Thoracic aorta (tissue), 2 donors: ENCODE data around the gene TEAD1. TPM values are rescaled to one million over a fixed set of nuclear protein-coding genes. Genes with fewer than 3 reads are reported as not detected.

Experiments used
- ATAC-seq: fragments of 150-250 bp; one replicate; pipeline ENCODE4 v1.8.0; 2017; ENCODE audit warnings: low read depth; ENCODE audit not compliant: insufficient number of reproducible peaks, low FRiP score
- DNase-seq: peaks from one replicate; pipeline ENCODE4 v3.0.0-alpha.2; 2020; ENCODE audit warnings: low spot score
- H3K27ac ChIP-seq, 2 donors: fragments of 200-600 bp; sonication (generic); 1 replicate in 1 of 2; 2 replicates in 1 of 2; pipeline ENCODE4 v1.5.1; 2016; ENCODE audit warnings: mild to moderate bottlenecking in 2 of 2, moderate library complexity in 2 of 2
- H3K27me3 ChIP-seq: fragments of 200-600 bp; sonication (generic); replicated peaks from 2 replicates; pipeline ENCODE4 v1.6.0; 2016; ENCODE audit warnings: mild to moderate bottlenecking; ENCODE audit not compliant: insufficient read depth
- H3K36me3 ChIP-seq: fragments of 200-600 bp; sonication (generic); one replicate; pipeline ENCODE4 v1.5.1; 2016
- H3K4me1 ChIP-seq, 2 donors: fragments of 200-600 bp; sonication (generic); 1 replicate in 1 of 2; 2 replicates in 1 of 2; pipeline versions ENCODE4 v1.5.1 to v1.6.0; 2016; ENCODE audit warnings: low read depth in 2 of 2, mild to moderate bottlenecking in 1 of 2; ENCODE audit not compliant: control insufficient read depth in 1 of 2
- H3K4me3 ChIP-seq: fragments of 200-600 bp; sonication (generic); 2 replicates; pipeline ENCODE4 v1.5.1; 2016; ENCODE audit warnings: mild to moderate bottlenecking
- H3K9me3 ChIP-seq: fragments of 200-600 bp; sonication (generic); 2 replicates; pipeline ENCODE4 v1.5.1; 2016
- total RNA-seq, 2 donors: library from RNA; depleted of rRNA; stranded (reverse); fragments of >200 nt; gene quantifications; one replicate each; pipeline versions ENCODE4 v1.1.0 to v1.2.3, GENCODE V29; 2016
- TF ChIP-seq, protein P1 (sequence below): fragments of 200-600 bp; sonication (generic); IDR thresholded peaks from one replicate; pipeline ENCODE4 v1.5.1; 2019; ENCODE audit warnings: antibody characterized with exemption

The TEAD1 gene
- total RNA-seq, 2 donors from 2014 or later: 57.3 to 164 TPM

- no peak for ATAC-seq
These were observed 136.3 kb downstream of the TEAD1 start for GRCh38 chr11:12810568-12810894.

GRCh38 chr11:12811861-12812260, 137.6 kb downstream of the TEAD1 start:
- Histone ChIP-seq H3K4me1 (peaks cover 10 to 28% of the 10 kb centered on the region in 2 donors), H3K9me3 (no peaks in the 10 kb centered on the region), H3K36me3 (no peaks in the 10 kb centered on the region), H3K27ac (no peak overlapping the region), H3K27me3 (no peaks in the 10 kb centered on the region), H3K4me3 (no peak overlapping the region)
- no peak for DNase-seq
- TF ChIP-seq, protein P1, sequence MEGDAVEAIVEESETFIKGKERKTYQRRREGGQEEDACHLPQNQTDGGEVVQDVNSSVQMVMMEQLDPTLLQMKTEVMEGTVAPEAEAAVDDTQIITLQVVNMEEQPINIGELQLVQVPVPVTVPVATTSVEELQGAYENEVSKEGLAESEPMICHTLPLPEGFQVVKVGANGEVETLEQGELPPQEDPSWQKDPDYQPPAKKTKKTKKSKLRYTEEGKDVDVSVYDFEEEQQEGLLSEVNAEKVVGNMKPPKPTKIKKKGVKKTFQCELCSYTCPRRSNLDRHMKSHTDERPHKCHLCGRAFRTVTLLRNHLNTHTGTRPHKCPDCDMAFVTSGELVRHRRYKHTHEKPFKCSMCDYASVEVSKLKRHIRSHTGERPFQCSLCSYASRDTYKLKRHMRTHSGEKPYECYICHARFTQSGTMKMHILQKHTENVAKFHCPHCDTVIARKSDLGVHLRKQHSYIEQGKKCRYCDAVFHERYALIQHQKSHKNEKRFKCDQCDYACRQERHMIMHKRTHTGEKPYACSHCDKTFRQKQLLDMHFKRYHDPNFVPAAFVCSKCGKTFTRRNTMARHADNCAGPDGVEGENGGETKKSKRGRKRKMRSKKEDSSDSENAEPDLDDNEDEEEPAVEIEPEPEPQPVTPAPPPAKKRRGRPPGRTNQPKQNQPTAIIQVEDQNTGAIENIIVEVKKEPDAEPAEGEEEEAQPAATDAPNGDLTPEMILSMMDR: no peak
- no peak for ATAC-seq

More at GRCh38 chr11:12810568-12810894, 136.3 kb downstream of the TEAD1 start:
- H3K27ac ChIP-seq: no peak overlapping the region
- peaks cover 10 to 26% of the 10 kb centered on the region in 2 donors for H3K4me1 ChIP-seq
- no peaks in the 10 kb centered on the region for H3K27me3 ChIP-seq
- TF ChIP-seq, protein P1: no peak
- H3K9me3 ChIP-seq: no peaks in the 10 kb centered on the region
- no peak overlapping the region for H3K4me3 ChIP-seq
- no peak for DNase-seq
- no peaks in the 10 kb centered on the region for H3K36me3 ChIP-seq

- no peak overlapping the region for H3K4me3 ChIP-seq
- no peaks in the 10 kb centered on the region for H3K36me3 ChIP-seq
- no peaks in the 10 kb centered on the region for H3K9me3 ChIP-seq
- H3K27me3 ChIP-seq: no peaks in the 10 kb centered on the region
- no peak for DNase-seq
- ATAC-seq: no peak
- peaks cover 10 to 28% of the 10 kb centered on the region in 2 donors for H3K4me1 ChIP-seq
- H3K27ac ChIP-seq: no peak overlapping the region
- TF ChIP-seq, protein P1: no peak
These were observed 138.6 kb downstream of the TEAD1 start for GRCh38 chr11:12812849-12813248.

GRCh38 chr11:12813371-12814225, 139.4 kb downstream of the TEAD1 start:
- Histone ChIP-seq H3K4me3 (no peak overlapping the region), H3K4me1 (peaks cover 10 to 32% of the 10 kb centered on the region in 2 donors), H3K9me3 (no peaks in the 10 kb centered on the region), H3K27me3 (no peaks in the 10 kb centered on the region), H3K27ac (no peak overlapping the region), H3K36me3 (no peaks in the 10 kb centered on the region)
- ATAC-seq (no peak), DNase-seq (no peak)
- TF ChIP-seq, protein P1: no peak

GRCh38 chr11:12815129-12815480, 140.9 kb downstream of the TEAD1 start:
- Histone ChIP-seq H3K9me3 (no peaks in the 10 kb centered on the region), H3K36me3 (no peaks in the 10 kb centered on the region), H3K4me3 (peak overlapping the region; percentile 57), H3K27me3 (no peaks in the 10 kb centered on the region), H3K4me1 (peaks cover 14 to 34% of the 10 kb centered on the region in 2 donors), H3K27ac (peak overlapping the region in 1 of 2 donors; percentile 16)
- ATAC-seq (no peak), DNase-seq (no peak)
- TF ChIP-seq, protein P1: no peak
